Stimulated activated CD4-positive, alpha-beta T cell treated with anti-CD3 and anti-CD28 coated beads, TNF-alpha, amount 100 ng/mL, for 1 hour (primary cell): ENCODE data around the gene TIRAP.

Experiments used
- DNase-seq, 3 donors: peaks; one replicate each; pipeline ENCODE4 v3.0.0-alpha.2; 2020; ENCODE audit warnings: low read depth in 3 of 3, low spot score in 1 of 3

Gene TIRAP

GRCh38 chr11:126319374-126319740 lies 36.5 kb downstream of the TIRAP start:
- no peak for DNase-seq

- DNase-seq, result no peak
Measured at GRCh38 chr11:126322996-126323395, 40.1 kb downstream of the TIRAP start.

GRCh38 chr11:126327281-126328000 lies 44.5 kb downstream of the TIRAP start:
- no peak for DNase-seq

GRCh38 chr11:126328001-126328390 lies 45.1 kb downstream of the TIRAP start:
- DNase-seq, result no peak

GRCh38 chr11:126328444-126328843 lies 45.6 kb downstream of the TIRAP start:
- no peak for DNase-seq

GRCh38 chr11:126328938-126329643 lies 46.2 kb downstream of the TIRAP start:
- no peak for DNase-seq

GRCh38 chr11:126329644-126330211 lies 46.8 kb downstream of the TIRAP start:
- DNase-seq, result no peak

- DNase-seq, result no peak
Measured at GRCh38 chr11:126331286-126331685, 48.4 kb downstream of the TIRAP start.

- DNase-seq, result no peak
Measured at GRCh38 chr11:126332221-126332711, 49.4 kb downstream of the TIRAP start.

GRCh38 chr11:126333142-126333541 lies 50.2 kb downstream of the TIRAP start:
- DNase-seq, result no peak

- no peak for DNase-seq
Measured at GRCh38 chr11:126334659-126335462, 52.0 kb downstream of the TIRAP start.

- no peak for DNase-seq
Measured at GRCh38 chr11:126335463-126335760, 52.5 kb downstream of the TIRAP start.

- no peak for DNase-seq
Measured at GRCh38 chr11:126336138-126336541, 53.2 kb downstream of the TIRAP start.

GRCh38 chr11:126336671-126337101 lies 53.8 kb downstream of the TIRAP start:
- DNase-seq, result no peak

GRCh38 chr11:126337126-126337473 lies 54.2 kb downstream of the TIRAP start:
- no peak for DNase-seq

GRCh38 chr11:126337474-126338241 lies 54.8 kb downstream of the TIRAP start:
- no peak for DNase-seq

- no peak for DNase-seq
Measured at GRCh38 chr11:126338346-126339055, 55.6 kb downstream of the TIRAP start.

- no peak for DNase-seq
Measured at GRCh38 chr11:126339073-126339862, 56.4 kb downstream of the TIRAP start.

GRCh38 chr11:126339863-126340434 lies 57.1 kb downstream of the TIRAP start:
- DNase-seq, result no peak
